OCI-LY3 (cell line): ENCODE data around the gene OMA1.

ENCODE experiments used
- H2AFZ ChIP-seq: fragments of 200-600, 300-600 bp; shearing (Covaris generic); 2 replicates; pipeline ENCODE4 v1.6.0; 2014; ENCODE audit warnings: antibody characterized with exemption, low read depth, low read length
- H3K27ac ChIP-seq: fragments of 200-600, 300-600 bp; sonication (generic); 2 replicates; pipeline ENCODE4 v1.5.1; 2014; ENCODE audit warnings: mild to moderate bottlenecking, low read length, moderate library complexity, mixed read lengths
- H3K27me3 ChIP-seq: fragments of 200-600, 300-600 bp; sonication (generic); 2 replicates; pipeline ENCODE4 v1.6.1; 2014; ENCODE audit warnings: low read depth, low read length, mixed read lengths
- H3K36me3 ChIP-seq: fragments of 200-600, 300-600 bp; sonication (generic); replicated peaks from 2 replicates; pipeline ENCODE3; 2014; ENCODE audit warnings: low read depth, low read length, mixed read lengths
- H3K4me1 ChIP-seq: fragments of 300-600, 200-600 bp; sonication (generic); 2 replicates; pipeline ENCODE4 v1.6.1; 2014; ENCODE audit warnings: low read length, mixed read lengths
- H3K4me2 ChIP-seq: fragments of 200-600, 300-600 bp; sonication (generic); 2 replicates; pipeline ENCODE4 v1.6.1; 2014; ENCODE audit warnings: low read length, mixed read lengths
- H3K4me3 ChIP-seq: fragments of 300-600, 200-600 bp; sonication (generic); 2 replicates; pipeline ENCODE4 v1.5.1; 2014; ENCODE audit warnings: antibody characterized with exemption, mild to moderate bottlenecking, low read length, moderate library complexity
- H3K79me2 ChIP-seq: fragments of 300-600, 200-600 bp; shearing (Covaris generic); 2 replicates; pipeline ENCODE4 v1.6.1; 2014; ENCODE audit warnings: mild to moderate bottlenecking, low read length, mixed read lengths
- H3K9ac ChIP-seq: fragments of 300-600, 200-600 bp; shearing (Covaris generic); 2 replicates; pipeline ENCODE4 v1.6.0; 2014; ENCODE audit warnings: mild to moderate bottlenecking, low read length, moderate library complexity
- H3K9me3 ChIP-seq: fragments of 200-600, 300-600 bp; shearing (Covaris generic); 2 replicates; pipeline ENCODE4 v1.6.1; 2014; ENCODE audit warnings: low read length, mixed read lengths; ENCODE audit not compliant: insufficient read depth
- H4K20me1 ChIP-seq: fragments of 200-600, 300-600 bp; sonication (generic); 2 replicates; pipeline ENCODE4 v1.6.1; 2016; ENCODE audit warnings: low read length, mixed read lengths; ENCODE audit not compliant: insufficient read depth
- CTCF ChIP-seq: fragments of 200-600, 300-600 bp; sonication (generic); IDR thresholded peaks from 2 replicates; pipeline ENCODE4 v1.5.1; 2014; ENCODE audit warnings: antibody characterized with exemption, low read length, low read depth
- EZH2phosphoT487 ChIP-seq: fragments of 200-600 bp; shearing (Covaris generic); IDR thresholded peaks from 2 replicates; pipeline ENCODE4 v1.6.1; 2018; ENCODE audit warnings: antibody characterized with exemption, mixed run types, low read depth

The OMA1 gene

GRCh38 chr1:58459911-58460310 lies 86.6 kb downstream of the OMA1 start:
- Histone ChIP-seq H3K4me2 (no peak overlapping the region), H3K9me3 (no peaks in the 10 kb centered on the region), H3K4me3 (no peak overlapping the region), H3K27me3 (no peaks in the 10 kb centered on the region), H3K27ac (no peak overlapping the region), H3K4me1 (no peaks in the 10 kb centered on the region), H3K79me2 (no peaks in the 10 kb centered on the region), H4K20me1 (no peaks in the 10 kb centered on the region), H3K36me3 (no peaks in the 10 kb centered on the region), H3K9ac (no peak overlapping the region), H2AFZ (no peak overlapping the region)
- TF ChIP-seq EZH2phosphoT487 (no peak), CTCF (no peak)

GRCh38 chr1:58457023-58457635 lies 89.4 kb downstream of the OMA1 start:
- Histone ChIP-seq H2AFZ (no peak overlapping the region), H4K20me1 (no peaks in the 10 kb centered on the region), H3K79me2 (no peaks in the 10 kb centered on the region), H3K36me3 (no peaks in the 10 kb centered on the region), H3K4me1 (no peaks in the 10 kb centered on the region), H3K4me3 (no peak overlapping the region), H3K9ac (no peak overlapping the region), H3K9me3 (no peaks in the 10 kb centered on the region), H3K27ac (no peak overlapping the region), H3K27me3 (no peaks in the 10 kb centered on the region), H3K4me2 (no peak overlapping the region)
- no peak for TF ChIP-seq EZH2phosphoT487
- TF ChIP-seq CTCF = no peak

GRCh38 chr1:58456470-58456869 lies 90.1 kb downstream of the OMA1 start:
- H3K27me3 ChIP-seq = no peaks in the 10 kb centered on the region
- no peaks in the 10 kb centered on the region for H4K20me1 ChIP-seq
- H2AFZ ChIP-seq = no peak overlapping the region
- no peak overlapping the region for H3K4me2 ChIP-seq
- H3K9ac ChIP-seq = no peak overlapping the region
- no peaks in the 10 kb centered on the region for H3K4me1 ChIP-seq
- H3K79me2 ChIP-seq = no peaks in the 10 kb centered on the region
- no peak overlapping the region for H3K27ac ChIP-seq
- H3K9me3 ChIP-seq = no peaks in the 10 kb centered on the region
- no peak overlapping the region for H3K4me3 ChIP-seq
- TF ChIP-seq CTCF = no peak
- no peak for TF ChIP-seq EZH2phosphoT487
- H3K36me3 ChIP-seq = no peaks in the 10 kb centered on the region

- H3K4me3 ChIP-seq = no peak overlapping the region
- no peaks in the 10 kb centered on the region for H4K20me1 ChIP-seq
- H3K9ac ChIP-seq = no peak overlapping the region
- H3K4me1 ChIP-seq = no peaks in the 10 kb centered on the region
- H2AFZ ChIP-seq = no peak overlapping the region
- H3K27me3 ChIP-seq = no peaks in the 10 kb centered on the region
- H3K36me3 ChIP-seq = no peaks in the 10 kb centered on the region
- H3K79me2 ChIP-seq = no peaks in the 10 kb centered on the region
- TF ChIP-seq EZH2phosphoT487 (no peak), CTCF (no peak)
- H3K9me3 ChIP-seq = no peaks in the 10 kb centered on the region
- no peak overlapping the region for H3K27ac ChIP-seq
- no peak overlapping the region for H3K4me2 ChIP-seq
Observed at GRCh38 chr1:58454807-58455206, 91.7 kb downstream of the OMA1 start.
